Measurements from ENCODE around the gene NRXN3. TPM values are rescaled to one million over a fixed set of nuclear protein-coding genes. Genes with fewer than 3 reads are reported as not detected.

NRXN3 gene
- total and polyA plus RNA-seq, 4 donors = 1.5 to 16.6 (median 7.7) TPM

DNA sequence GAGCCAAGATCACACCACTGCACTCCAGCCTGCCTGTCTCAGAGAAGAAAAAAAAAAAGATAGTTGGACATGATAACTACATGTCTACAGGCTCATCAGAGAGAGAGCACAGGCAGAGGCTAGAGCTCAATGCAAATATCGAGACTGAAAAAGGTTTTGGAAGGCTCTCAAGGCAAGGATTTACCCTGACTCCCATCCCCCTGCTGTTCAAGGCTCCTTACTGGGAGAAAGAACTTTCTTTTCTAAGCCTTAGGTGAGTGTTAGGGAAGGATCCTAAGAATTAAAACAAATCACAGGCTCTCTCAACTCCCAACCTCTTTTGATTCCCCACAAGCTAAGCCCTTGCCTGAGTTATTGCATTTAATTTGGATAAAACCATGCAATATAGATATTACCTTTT lies 1516.0 kb downstream of the NRXN3 start:
- intact Hi-C loops (cut with DNase I) = no loop called here
- no peak overlapping the region for H3K4me3 ChIP-seq (ENCODE audit: low read length in 2 of 2)
- H3K36me3 ChIP-seq (ENCODE audit: control insufficient read depth in 1 of 2, insufficient read depth in 2 of 2, low read length in 1 of 2) = no peaks in the 10 kb centered on the region
- H3K27me3 ChIP-seq (ENCODE audit: control insufficient read depth in 1 of 2, insufficient read depth in 2 of 2, low read length in 1 of 2) = no peaks in the 10 kb centered on the region
- no peak for DNase-seq
- H3K27ac ChIP-seq (ENCODE audit: low read depth in 1 of 2, low read length in 2 of 2) = no peak overlapping the region
- WGBS, 2 donors = 74 to 88% methylated on average over 1 of the region's 1 CpG
- H3K9me3 ChIP-seq (ENCODE audit: control insufficient read depth, low read length) = no peaks in the 10 kb centered on the region
- H3K4me1 ChIP-seq (ENCODE audit: control insufficient read depth in 1 of 2, insufficient read depth in 2 of 2, low read length in 2 of 2) = no peaks in the 10 kb centered on the region
- ATAC-seq (ENCODE audit: low FRiP score) = no peak

DNA sequence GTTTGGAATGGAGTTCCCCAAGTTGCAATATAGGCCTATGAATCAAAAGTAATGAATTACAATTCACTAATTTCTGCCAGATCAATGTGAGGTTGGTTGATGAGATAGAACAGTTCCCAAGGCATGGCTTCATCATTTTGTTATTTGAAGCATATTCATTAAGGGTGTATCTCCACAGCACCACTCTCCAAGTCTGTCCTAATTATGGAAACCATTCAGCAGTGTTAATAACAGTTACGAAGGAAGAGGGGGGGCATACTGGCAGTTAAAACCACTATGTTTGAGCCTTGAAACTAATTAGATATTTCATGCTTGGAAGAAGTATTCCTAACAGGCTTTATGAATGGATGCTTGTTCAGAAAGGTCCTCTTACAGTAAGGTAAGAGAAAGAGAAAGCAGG lies 1520.8 kb downstream of the NRXN3 start:
- 91 to 95% methylated on average over 1 of the region's 1 CpG for WGBS, 2 donors
- intact Hi-C loops (cut with DNase I) = no loop called here

DNA sequence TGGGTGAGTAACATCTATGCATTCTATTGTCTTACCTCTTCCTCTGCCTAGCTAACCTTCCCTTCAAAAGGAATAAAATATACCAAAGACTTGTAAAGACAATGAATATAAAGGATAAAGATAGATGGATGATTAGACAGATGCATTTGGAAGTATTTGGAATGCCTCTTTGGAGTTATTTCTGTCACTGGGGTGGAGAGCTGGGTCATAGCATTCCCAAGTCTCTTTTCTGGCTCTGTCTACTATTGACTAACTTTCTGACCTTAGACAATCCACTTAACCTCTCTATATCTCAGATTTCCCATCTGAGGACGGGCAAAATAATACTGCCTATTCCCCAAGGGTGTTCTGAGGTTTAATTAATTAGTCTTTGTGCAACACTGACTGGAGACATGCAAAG lies 1523.8 kb downstream of the NRXN3 start:
- no peaks in the 10 kb centered on the region for H3K36me3 ChIP-seq (ENCODE audit: control insufficient read depth in 1 of 2, insufficient read depth in 2 of 2, low read length in 1 of 2)
- no peaks in the 10 kb centered on the region for H3K9me3 ChIP-seq (ENCODE audit: control insufficient read depth, low read length)
- H3K27me3 ChIP-seq (ENCODE audit: control insufficient read depth in 1 of 2, insufficient read depth in 2 of 2, low read length in 1 of 2) = no peaks in the 10 kb centered on the region
- DNase-seq (no peak), ATAC-seq (ENCODE audit: low FRiP score) (no peak)
- H3K4me1 ChIP-seq (ENCODE audit: control insufficient read depth in 1 of 2, insufficient read depth in 2 of 2, low read length in 2 of 2) = peaks cover 0 to 2% of the 10 kb centered on the region in 2 donors
- WGBS, 2 donors = 23 to 30% methylated on average over 1 of the region's 1 CpG
- intact Hi-C loops (cut with DNase I) = no loop called here
- no peak overlapping the region for H3K27ac ChIP-seq (ENCODE audit: low read depth in 1 of 2, low read length in 2 of 2)
- no peak overlapping the region for H3K4me3 ChIP-seq (ENCODE audit: low read length in 2 of 2)

More for the DNA sequence above, 1520.8 kb downstream of the NRXN3 start:
- ATAC-seq (ENCODE audit: low FRiP score) (no peak), DNase-seq (no peak)
- no peaks in the 10 kb centered on the region for H3K27me3 ChIP-seq (ENCODE audit: control insufficient read depth in 1 of 2, insufficient read depth in 2 of 2, low read length in 1 of 2)
- H3K4me3 ChIP-seq (ENCODE audit: low read length in 2 of 2) = no peak overlapping the region
- H3K27ac ChIP-seq (ENCODE audit: low read depth in 1 of 2, low read length in 2 of 2) = no peak overlapping the region
- no peaks in the 10 kb centered on the region for H3K9me3 ChIP-seq (ENCODE audit: control insufficient read depth, low read length)
- peaks cover 0 to 2% of the 10 kb centered on the region in 2 donors for H3K4me1 ChIP-seq (ENCODE audit: control insufficient read depth in 1 of 2, insufficient read depth in 2 of 2, low read length in 2 of 2)
- no peaks in the 10 kb centered on the region for H3K36me3 ChIP-seq (ENCODE audit: control insufficient read depth in 1 of 2, insufficient read depth in 2 of 2, low read length in 1 of 2)

DNA sequence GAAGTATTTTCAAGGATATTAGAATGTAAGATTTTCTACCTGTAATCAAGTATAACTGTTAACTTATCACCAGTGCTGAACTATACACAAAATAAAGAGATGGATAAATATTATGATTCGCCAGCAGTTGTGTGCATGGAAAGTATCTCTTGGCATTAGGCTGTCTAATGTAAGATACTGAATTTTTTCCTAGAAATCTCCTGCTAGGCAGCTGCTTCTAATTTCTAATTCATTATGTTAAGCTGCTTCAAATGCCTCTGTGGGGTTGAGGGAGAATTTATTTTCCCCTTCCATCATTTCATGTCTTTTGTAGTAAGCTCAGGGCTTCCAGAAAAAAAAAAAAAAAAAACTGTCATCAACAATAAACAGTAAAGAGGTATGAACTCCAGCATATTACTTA lies 1525.1 kb downstream of the NRXN3 start:
- Histone ChIP-seq H3K9me3 (ENCODE audit: control insufficient read depth, low read length) (no peaks in the 10 kb centered on the region), H3K36me3 (ENCODE audit: control insufficient read depth in 1 of 2, insufficient read depth in 2 of 2, low read length in 1 of 2) (no peaks in the 10 kb centered on the region), H3K27ac (ENCODE audit: low read depth in 1 of 2, low read length in 2 of 2) (no peak overlapping the region), H3K27me3 (ENCODE audit: control insufficient read depth in 1 of 2, insufficient read depth in 2 of 2, low read length in 1 of 2) (no peaks in the 10 kb centered on the region), H3K4me3 (ENCODE audit: low read length in 2 of 2) (no peak overlapping the region), H3K4me1 (ENCODE audit: control insufficient read depth in 1 of 2, insufficient read depth in 2 of 2, low read length in 2 of 2) (peaks cover 0 to 2% of the 10 kb centered on the region in 2 donors)
- 73 to 93% methylated on average over 1 of the region's 1 CpG for WGBS, 2 donors
- ATAC-seq (ENCODE audit: low FRiP score) (no peak), DNase-seq (no peak)
- intact Hi-C loops (cut with DNase I) = no loop called here

DNA sequence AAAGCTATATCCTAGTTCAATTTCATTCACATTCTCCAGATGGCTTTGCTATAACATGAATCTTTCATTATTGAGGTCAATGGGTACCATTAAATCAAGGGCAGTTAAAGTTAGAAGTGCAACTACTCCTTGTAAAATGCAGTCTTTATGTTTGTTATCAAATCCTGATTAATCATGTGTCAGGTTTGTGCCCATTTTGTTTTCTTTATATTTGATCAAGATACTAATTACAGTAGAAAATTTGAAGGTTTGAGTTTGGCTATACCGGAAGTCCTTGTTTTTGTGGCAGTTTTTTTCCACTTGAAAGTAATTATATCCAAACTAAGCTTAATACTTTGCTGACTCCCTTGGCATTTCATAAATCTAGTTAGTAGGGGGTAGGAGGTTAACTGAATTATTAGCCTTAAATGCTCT lies 1528.1 kb downstream of the NRXN3 start:
- no peaks in the 10 kb centered on the region for H3K36me3 ChIP-seq (ENCODE audit: control insufficient read depth in 1 of 2, insufficient read depth in 2 of 2, low read length in 1 of 2)
- intact Hi-C loops (cut with DNase I) = no loop called here
- no peaks in the 10 kb centered on the region for H3K27me3 ChIP-seq (ENCODE audit: control insufficient read depth in 1 of 2, insufficient read depth in 2 of 2, low read length in 1 of 2)
- 21 to 29% methylated on average over 1 of the region's 1 CpG for WGBS, 2 donors
- no peak overlapping the region for H3K27ac ChIP-seq (ENCODE audit: low read depth in 1 of 2, low read length in 2 of 2)
- H3K4me3 ChIP-seq (ENCODE audit: low read length in 2 of 2) = no peak overlapping the region
- peaks cover 0 to 2% of the 10 kb centered on the region in 2 donors for H3K4me1 ChIP-seq (ENCODE audit: control insufficient read depth in 1 of 2, insufficient read depth in 2 of 2, low read length in 2 of 2)
- ATAC-seq (ENCODE audit: low FRiP score) (no peak), DNase-seq (no peak)
- H3K9me3 ChIP-seq (ENCODE audit: control insufficient read depth, low read length) = no peaks in the 10 kb centered on the region

DNA sequence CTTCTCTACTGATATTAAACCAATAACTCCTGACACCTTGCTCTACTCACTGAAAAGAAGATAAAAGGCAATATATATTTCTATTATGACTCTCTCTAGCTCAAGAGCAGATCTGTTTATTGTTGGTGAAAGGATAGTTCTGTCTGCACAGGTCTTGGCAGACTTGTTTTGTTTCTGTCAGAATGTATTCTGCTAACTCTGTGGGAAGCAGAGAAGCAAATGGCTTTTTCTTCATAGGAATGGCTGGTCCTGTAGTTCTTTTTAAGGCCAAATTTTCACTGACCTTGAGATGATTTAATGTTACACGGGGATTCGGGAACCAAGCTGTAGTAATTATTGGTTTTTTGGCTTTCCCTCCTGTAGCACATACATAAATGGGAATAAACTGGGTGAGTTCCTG lies 1529.0 kb downstream of the NRXN3 start:
- Histone ChIP-seq H3K36me3 (ENCODE audit: control insufficient read depth in 1 of 2, insufficient read depth in 2 of 2, low read length in 1 of 2) (no peaks in the 10 kb centered on the region), H3K4me3 (ENCODE audit: low read length in 2 of 2) (no peak overlapping the region), H3K4me1 (ENCODE audit: control insufficient read depth in 1 of 2, insufficient read depth in 2 of 2, low read length in 2 of 2) (peaks cover 0 to 2% of the 10 kb centered on the region in 2 donors), H3K9me3 (ENCODE audit: control insufficient read depth, low read length) (no peaks in the 10 kb centered on the region), H3K27ac (ENCODE audit: low read depth in 1 of 2, low read length in 2 of 2) (no peak overlapping the region), H3K27me3 (ENCODE audit: control insufficient read depth in 1 of 2, insufficient read depth in 2 of 2, low read length in 1 of 2) (no peaks in the 10 kb centered on the region)
- 29 to 45% methylated on average over 2 of the region's 2 CpGs for WGBS, 2 donors
- DNase-seq (no peak), ATAC-seq (ENCODE audit: low FRiP score) (no peak)
- intact Hi-C loops (cut with DNase I) = no loop called here

DNA sequence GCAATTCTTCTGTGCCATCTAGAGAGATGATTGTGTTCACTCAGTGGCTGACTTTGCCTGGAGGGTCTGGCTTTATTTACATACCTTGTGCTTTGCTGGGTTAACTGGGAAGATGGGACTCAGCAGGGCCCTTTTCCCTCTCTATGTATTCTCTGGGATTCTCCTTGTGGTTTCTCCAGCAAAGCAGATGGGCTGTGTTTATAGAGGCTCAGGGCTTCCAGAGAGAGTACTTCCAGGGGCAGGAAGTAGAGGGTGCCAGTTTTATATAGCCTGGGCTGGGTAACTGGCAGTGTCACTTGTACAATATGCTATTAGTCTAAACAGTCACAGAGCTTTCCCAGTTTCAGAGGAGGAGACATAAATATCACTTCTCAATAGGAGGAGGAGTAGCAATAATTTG lies 1531.2 kb downstream of the NRXN3 start:
- Histone ChIP-seq H3K4me3 (ENCODE audit: low read length in 2 of 2) (no peak overlapping the region), H3K27me3 (ENCODE audit: control insufficient read depth in 1 of 2, insufficient read depth in 2 of 2, low read length in 1 of 2) (no peaks in the 10 kb centered on the region), H3K36me3 (ENCODE audit: control insufficient read depth in 1 of 2, insufficient read depth in 2 of 2, low read length in 1 of 2) (no peaks in the 10 kb centered on the region), H3K4me1 (ENCODE audit: control insufficient read depth in 1 of 2, insufficient read depth in 2 of 2, low read length in 2 of 2) (no peaks in the 10 kb centered on the region), H3K27ac (ENCODE audit: low read depth in 1 of 2, low read length in 2 of 2) (no peak overlapping the region), H3K9me3 (ENCODE audit: control insufficient read depth, low read length) (no peaks in the 10 kb centered on the region)
- DNase-seq = no peak
- ATAC-seq (ENCODE audit: low FRiP score) = no peak
- intact Hi-C loops (cut with DNase I) = no loop called here

DNA sequence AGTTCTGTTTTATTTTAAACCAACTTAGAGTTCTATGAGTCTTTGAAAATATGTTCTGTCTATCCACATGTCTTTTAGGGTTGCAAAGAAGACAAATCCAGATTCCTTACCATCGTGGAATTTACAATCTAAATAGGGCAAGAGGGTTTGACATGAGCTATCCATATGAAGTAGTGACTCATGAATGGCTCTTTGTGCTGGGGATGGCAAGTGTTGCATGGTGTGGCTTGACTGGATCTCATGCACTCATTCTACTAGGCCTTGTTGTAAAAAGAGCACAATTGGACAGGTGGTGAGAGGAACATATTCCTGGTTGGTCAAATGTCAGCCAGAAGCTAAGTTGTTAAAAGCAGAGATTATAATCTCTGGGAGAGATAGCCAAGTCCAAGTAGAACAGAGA lies 1532.0 kb downstream of the NRXN3 start:
- H3K4me1 ChIP-seq (ENCODE audit: control insufficient read depth in 1 of 2, insufficient read depth in 2 of 2, low read length in 2 of 2) = no peaks in the 10 kb centered on the region
- no peak overlapping the region for H3K4me3 ChIP-seq (ENCODE audit: low read length in 2 of 2)
- intact Hi-C loops (cut with DNase I) = no loop called here
- H3K27ac ChIP-seq (ENCODE audit: low read depth in 1 of 2, low read length in 2 of 2) = no peak overlapping the region
- H3K9me3 ChIP-seq (ENCODE audit: control insufficient read depth, low read length) = no peaks in the 10 kb centered on the region
- DNase-seq (no peak), ATAC-seq (ENCODE audit: low FRiP score) (no peak)
- H3K27me3 ChIP-seq (ENCODE audit: control insufficient read depth in 1 of 2, insufficient read depth in 2 of 2, low read length in 1 of 2) = no peaks in the 10 kb centered on the region
- no peaks in the 10 kb centered on the region for H3K36me3 ChIP-seq (ENCODE audit: control insufficient read depth in 1 of 2, insufficient read depth in 2 of 2, low read length in 1 of 2)
- WGBS, 2 donors = 81 to 84% methylated on average over 1 of the region's 1 CpG

DNA sequence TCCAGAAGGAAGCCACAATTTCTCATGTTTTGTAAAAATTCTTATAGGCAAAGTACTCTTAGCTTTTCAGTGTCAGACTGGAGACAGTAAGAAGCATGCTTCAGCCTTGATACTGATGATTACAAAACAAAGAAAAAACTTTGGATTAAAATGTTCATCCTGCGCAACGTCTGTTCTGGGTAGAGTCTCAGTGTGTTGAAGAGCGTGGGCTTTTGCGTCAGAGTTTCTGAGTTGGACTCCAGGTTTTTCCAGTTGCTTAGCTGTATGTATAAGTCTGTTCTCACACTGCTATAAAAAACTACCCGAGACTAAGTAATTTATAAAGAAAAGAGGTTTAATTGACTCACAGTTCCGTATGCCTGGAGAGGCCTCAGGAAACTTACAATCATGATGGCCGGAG lies 1533.0 kb downstream of the NRXN3 start:
- ATAC-seq (ENCODE audit: low FRiP score) (no peak), DNase-seq (no peak)
- H3K4me3 ChIP-seq (ENCODE audit: low read length in 2 of 2) = no peak overlapping the region
- no peaks in the 10 kb centered on the region for H3K27me3 ChIP-seq (ENCODE audit: control insufficient read depth in 1 of 2, insufficient read depth in 2 of 2, low read length in 1 of 2)
- H3K4me1 ChIP-seq (ENCODE audit: control insufficient read depth in 1 of 2, insufficient read depth in 2 of 2, low read length in 2 of 2) = no peaks in the 10 kb centered on the region
- no peaks in the 10 kb centered on the region for H3K9me3 ChIP-seq (ENCODE audit: control insufficient read depth, low read length)
- 93 to 94% methylated on average over 7 of the region's 7 CpGs for WGBS, 2 donors
- intact Hi-C loops (cut with DNase I) = no loop called here
- no peak overlapping the region for H3K27ac ChIP-seq (ENCODE audit: low read depth in 1 of 2, low read length in 2 of 2)
- H3K36me3 ChIP-seq (ENCODE audit: control insufficient read depth in 1 of 2, insufficient read depth in 2 of 2, low read length in 1 of 2) = no peaks in the 10 kb centered on the region
